GM21381 (cell line): Measurements from ENCODE around the gene RGS11.
"Not testable (repeated sequence)": the region's sequence is repeated elsewhere in the genome, so short reads cannot be mapped to it uniquely, and the experiment has no call there.

Source experiments
- ATAC-seq: cut with Tn5 transposase; IDR thresholded peaks from one replicate; pipeline ENCODE4 v1.9.1; 2021; ENCODE audit warnings: mild to moderate bottlenecking, moderate library complexity; ENCODE audit not compliant: unreplicated experiment

RGS11 gene

GRCh38 chr16:234468-235305 is 41.1 kb downstream of the RGS11 start, which contains the start of gene FAM234A:
Gene FAM234A (plus strand): TSS chr16:234821. CDS start chr16:254414, 19,593 bp downstream.
- peak; percentile 89 for ATAC-seq

- ATAC-seq, result no peak
These were observed 44.8 kb downstream of the RGS11 start for GRCh38 chr16:230949-231348.

DNA sequence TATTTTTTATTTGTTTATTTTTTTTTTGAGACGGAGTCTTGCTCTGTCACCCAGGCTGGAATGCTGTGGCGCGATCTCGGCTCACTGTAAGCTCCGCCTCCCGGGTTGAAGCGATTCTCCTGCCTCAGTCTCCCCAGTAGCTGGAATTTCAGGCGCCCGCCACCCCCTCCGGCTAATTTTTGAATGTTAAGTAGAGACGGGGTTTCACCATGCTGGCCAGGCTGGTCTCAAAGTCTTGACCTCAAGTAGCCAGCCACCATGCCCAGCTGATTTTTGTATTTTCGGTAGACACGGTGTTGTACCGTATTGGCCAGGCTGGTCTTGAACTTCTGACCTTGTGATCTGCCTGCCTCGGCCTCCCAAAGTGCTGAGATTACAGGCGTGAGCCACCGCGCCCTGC is 45.4 kb downstream of the RGS11 start:
- not testable (repeated sequence) for ATAC-seq

GRCh38 chr16:229731-230281 is 45.9 kb downstream of the RGS11 start:
- ATAC-seq, result no peak

- peak; percentile 82 for ATAC-seq
These were observed 46.7 kb downstream of the RGS11 start, which contains the start of gene LUC7L for GRCh38 chr16:228852-229730. Gene LUC7L (minus strand): TSS chr16:229449. CDS start chr16:229339, 110 bp downstream.

DNA sequence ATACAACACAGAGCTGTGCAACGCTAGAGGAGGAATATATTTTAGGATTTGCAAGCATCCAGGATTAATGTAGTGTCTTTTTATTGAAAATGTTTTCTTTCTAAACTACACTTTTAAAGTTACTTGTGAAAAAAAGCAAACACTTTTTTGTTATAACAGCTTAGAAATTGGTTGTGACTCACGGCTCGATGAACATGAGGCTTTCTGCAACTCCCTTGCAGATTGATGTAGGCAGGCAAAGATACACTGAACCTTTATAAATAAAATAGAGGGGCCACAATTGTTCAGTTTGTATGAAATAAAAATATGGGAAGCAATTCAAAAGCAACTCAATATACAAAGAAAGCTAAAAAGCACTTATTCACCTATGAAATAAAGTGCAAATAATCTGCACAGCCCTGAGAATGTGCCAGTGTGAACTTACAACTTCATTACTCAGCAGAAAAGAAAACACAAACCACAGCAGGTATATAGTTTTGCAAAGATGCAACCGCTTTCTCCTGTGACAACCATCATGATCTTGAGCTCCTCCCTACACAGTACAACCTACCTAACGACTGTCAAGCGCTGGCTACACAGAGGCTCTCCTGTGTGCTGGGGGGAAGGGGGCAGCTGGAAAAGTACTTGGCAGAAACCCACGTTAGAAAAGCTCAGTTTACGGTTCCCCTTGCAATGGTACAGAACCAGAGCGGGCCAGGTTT is 47.4 kb downstream of the RGS11 start:
- ATAC-seq, result no peak

- no peak for ATAC-seq
These were observed 55.7 kb downstream of the RGS11 start for GRCh38 chr16:220021-220420.
